Hepatocyte (in vitro differentiated cells): ENCODE data around the gene PLEKHA6. TPM values are rescaled to one million over a fixed set of nuclear protein-coding genes. Genes with fewer than 3 reads are reported as not detected.

Source experiments
- DNase-seq: peaks from one replicate; pipeline ENCODE4 v3.0.0-alpha.2; 2016; ENCODE audit warnings: low spot score
- H2AFZ ChIP-seq: fragments of 200-600 bp; sonication (generic); 2 replicates; pipeline ENCODE4 v1.6.0; 2016; ENCODE audit warnings: antibody characterized with exemption, mild to moderate bottlenecking
- H3K27ac ChIP-seq: fragments of 200-600 bp; sonication (generic); 2 replicates; pipeline ENCODE4 v1.5.1; 2016; ENCODE audit warnings: mild to moderate bottlenecking
- H3K27me3 ChIP-seq: fragments of 200-600 bp; sonication (generic); 2 replicates; pipeline ENCODE4 v1.6.1; 2016
- H3K36me3 ChIP-seq: fragments of 200-600 bp; sonication (generic); replicated peaks from 2 replicates; pipeline ENCODE4 v1.5.1; 2016; ENCODE audit warnings: low read depth; ENCODE audit not compliant: insufficient read depth
- H3K4me1 ChIP-seq: fragments of 200-600 bp; sonication (generic); 2 replicates; pipeline ENCODE4 v1.5.1; 2016; ENCODE audit warnings: mild to moderate bottlenecking, moderate library complexity; ENCODE audit not compliant: insufficient read depth
- H3K4me2 ChIP-seq: fragments of 200-600 bp; sonication (generic); 2 replicates; pipeline ENCODE4 v1.6.0; 2016
- H3K4me3 ChIP-seq: fragments of 200-600 bp; sonication (generic); 2 replicates; pipeline ENCODE4 v1.5.1; 2016; ENCODE audit warnings: mild to moderate bottlenecking
- H3K79me2 ChIP-seq: fragments of 200-600 bp; sonication (generic); 2 replicates; pipeline ENCODE4 v1.6.0; 2017; ENCODE audit warnings: mild to moderate bottlenecking
- H3K9me2 ChIP-seq: fragments of 200-600 bp; sonication (generic); replicated peaks from 2 replicates; pipeline ENCODE4 v1.6.0; 2017; ENCODE audit warnings: mild to moderate bottlenecking; ENCODE audit not compliant: insufficient read depth
- H3K9me3 ChIP-seq: fragments of 200-600 bp; sonication (generic); 2 replicates; pipeline ENCODE4 v1.5.1; 2016; ENCODE audit warnings: low read depth, mild to moderate bottlenecking
- H4K20me1 ChIP-seq: fragments of 200-600 bp; sonication (generic); 2 replicates; pipeline ENCODE4 v1.6.0; 2016; ENCODE audit warnings: mild to moderate bottlenecking; ENCODE audit not compliant: insufficient read depth, poor library complexity, severe bottlenecking
- EZH2 ChIP-seq: fragments of 200-600 bp; sonication (generic); IDR thresholded peaks from 2 replicates; pipeline ENCODE4 v1.6.1; 2016; ENCODE audit warnings: antibody characterized with exemption, mild to moderate bottlenecking, borderline replicate concordance
- EZH2phosphoT487 ChIP-seq: fragments of 200-600 bp; sonication (generic); IDR thresholded peaks from one replicate; pipeline ENCODE4 v1.6.1; 2018; ENCODE audit warnings: antibody characterized with exemption, mild to moderate bottlenecking, low read depth, moderate library complexity; ENCODE audit not compliant: unreplicated experiment, severe bottlenecking
- WGBS: methylation state at CpG from one replicate; pipeline ENCODE4 v1.1.6; 2016; ENCODE audit warnings: low lambda C conversion rate; ENCODE audit errors: missing lambda C conversion rate; 5-methylcytosine and 5-hydroxymethylcytosine counted together
- polyA plus RNA-seq: library from polyadenylated mRNA; unstranded; fragments of >200 nt; fragmentation: Nextera tagmentation; extraction: Ambion mirVana; gene quantifications from 2 replicates; pipeline ENCODE4 v1.2.1, GENCODE V29; 2016
- total RNA-seq: library from RNA; depleted of rRNA; stranded (reverse); fragments of >200 nt; gene quantifications from 2 replicates; pipeline ENCODE4 v1.2.3, GENCODE V29; 2014
- TF ChIP-seq, protein P1 (sequence below): fragments of 200-600 bp; sonication (generic); IDR thresholded peaks from 2 replicates; pipeline ENCODE4 v1.5.1; 2016; ENCODE audit warnings: antibody characterized with exemption, mild to moderate bottlenecking; ENCODE audit not compliant: poor library complexity

PLEKHA6 gene
- total and polyA plus RNA-seq, 2 experiments from 2014 or later: 14.3 to 31.5 TPM

DNA sequence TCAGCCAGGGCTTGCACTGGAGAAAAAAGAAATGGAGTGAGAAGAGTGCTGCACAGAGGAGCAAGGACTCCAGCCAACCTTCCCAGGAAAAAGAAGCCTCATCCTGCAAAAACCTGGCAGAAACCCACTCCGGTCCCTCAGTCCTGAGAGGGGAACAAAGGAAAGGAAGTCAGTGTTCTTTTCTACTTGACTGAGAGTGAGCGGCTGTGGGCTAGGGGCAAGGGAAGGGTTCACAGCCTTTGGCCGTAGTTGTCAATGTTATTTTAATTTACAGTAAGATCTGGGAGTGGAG, 137.0 kb downstream of the PLEKHA6 start:
- Histone ChIP-seq H2AFZ (no peak overlapping the region), H3K27ac (no peak overlapping the region), H3K4me2 (no peak overlapping the region), H3K4me1 (peaks cover 14% of the 10 kb centered on the region), H3K79me2 (no peaks in the 10 kb centered on the region), H3K4me3 (no peak overlapping the region), H3K9me2 (no peaks in the 10 kb centered on the region), H3K36me3 (no peaks in the 10 kb centered on the region), H3K9me3 (no peaks in the 10 kb centered on the region), H4K20me1 (no peaks in the 10 kb centered on the region), H3K27me3 (no peaks in the 10 kb centered on the region)
- no peak for DNase-seq
- 94% methylated on average over 3 of the region's 3 CpGs for WGBS
- TF ChIP-seq, protein P1, sequence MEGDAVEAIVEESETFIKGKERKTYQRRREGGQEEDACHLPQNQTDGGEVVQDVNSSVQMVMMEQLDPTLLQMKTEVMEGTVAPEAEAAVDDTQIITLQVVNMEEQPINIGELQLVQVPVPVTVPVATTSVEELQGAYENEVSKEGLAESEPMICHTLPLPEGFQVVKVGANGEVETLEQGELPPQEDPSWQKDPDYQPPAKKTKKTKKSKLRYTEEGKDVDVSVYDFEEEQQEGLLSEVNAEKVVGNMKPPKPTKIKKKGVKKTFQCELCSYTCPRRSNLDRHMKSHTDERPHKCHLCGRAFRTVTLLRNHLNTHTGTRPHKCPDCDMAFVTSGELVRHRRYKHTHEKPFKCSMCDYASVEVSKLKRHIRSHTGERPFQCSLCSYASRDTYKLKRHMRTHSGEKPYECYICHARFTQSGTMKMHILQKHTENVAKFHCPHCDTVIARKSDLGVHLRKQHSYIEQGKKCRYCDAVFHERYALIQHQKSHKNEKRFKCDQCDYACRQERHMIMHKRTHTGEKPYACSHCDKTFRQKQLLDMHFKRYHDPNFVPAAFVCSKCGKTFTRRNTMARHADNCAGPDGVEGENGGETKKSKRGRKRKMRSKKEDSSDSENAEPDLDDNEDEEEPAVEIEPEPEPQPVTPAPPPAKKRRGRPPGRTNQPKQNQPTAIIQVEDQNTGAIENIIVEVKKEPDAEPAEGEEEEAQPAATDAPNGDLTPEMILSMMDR: no peak
- TF ChIP-seq EZH2phosphoT487 (no peak), EZH2 (no peak)

DNA sequence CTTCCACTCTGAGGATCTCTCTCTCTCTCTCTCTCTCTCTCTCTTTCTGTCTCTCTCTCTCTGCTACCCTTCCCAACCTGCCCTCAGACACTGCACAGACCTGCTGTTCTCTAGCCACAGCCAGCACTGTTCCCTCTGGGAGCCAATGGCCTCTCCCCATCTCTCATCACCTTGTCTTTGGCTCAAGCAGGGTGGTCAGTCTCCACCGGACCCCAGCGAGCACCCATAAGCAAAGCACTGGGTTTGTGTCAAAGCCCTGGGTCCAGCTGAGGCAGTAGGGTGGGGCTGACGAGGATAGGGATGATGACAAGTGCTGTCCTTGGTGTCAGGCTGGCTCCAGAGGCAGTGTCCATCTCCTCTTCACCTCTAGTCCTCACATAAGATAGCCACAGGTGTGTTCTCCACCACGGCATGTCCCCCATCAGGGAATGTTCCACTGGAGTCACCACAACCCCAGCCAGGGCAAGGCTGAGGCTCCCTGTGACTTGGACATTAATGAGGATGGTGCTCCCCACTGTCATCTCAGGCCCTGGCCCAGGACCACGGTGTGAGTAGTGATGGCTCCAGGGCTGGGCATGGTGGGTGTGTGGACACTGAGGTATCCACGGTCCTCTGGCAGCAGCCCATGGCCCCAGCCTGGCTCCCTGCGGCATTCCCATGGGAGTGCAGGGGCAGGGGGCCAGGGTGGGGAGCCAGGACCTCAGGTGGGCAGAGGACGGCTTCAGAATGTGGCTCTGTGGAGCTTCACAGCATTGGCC, 137.5 kb downstream of the PLEKHA6 start:
- no peaks in the 10 kb centered on the region for H3K79me2 ChIP-seq
- no peak overlapping the region for H3K4me2 ChIP-seq
- no peaks in the 10 kb centered on the region for H4K20me1 ChIP-seq
- TF ChIP-seq, protein P1: no peak
- TF ChIP-seq EZH2 (no peak), EZH2phosphoT487 (no peak)
- H3K9me3 ChIP-seq: no peaks in the 10 kb centered on the region
- H3K4me1 ChIP-seq: peaks cover 14% of the 10 kb centered on the region
- H3K36me3 ChIP-seq: no peaks in the 10 kb centered on the region
- no peak for DNase-seq
- no peaks in the 10 kb centered on the region for H3K27me3 ChIP-seq
- H3K4me3 ChIP-seq: no peak overlapping the region
- H3K9me2 ChIP-seq: no peaks in the 10 kb centered on the region
- no peak overlapping the region for H3K27ac ChIP-seq
- WGBS: 88% methylated on average over 8 of the region's 8 CpGs
- no peak overlapping the region for H2AFZ ChIP-seq

DNA sequence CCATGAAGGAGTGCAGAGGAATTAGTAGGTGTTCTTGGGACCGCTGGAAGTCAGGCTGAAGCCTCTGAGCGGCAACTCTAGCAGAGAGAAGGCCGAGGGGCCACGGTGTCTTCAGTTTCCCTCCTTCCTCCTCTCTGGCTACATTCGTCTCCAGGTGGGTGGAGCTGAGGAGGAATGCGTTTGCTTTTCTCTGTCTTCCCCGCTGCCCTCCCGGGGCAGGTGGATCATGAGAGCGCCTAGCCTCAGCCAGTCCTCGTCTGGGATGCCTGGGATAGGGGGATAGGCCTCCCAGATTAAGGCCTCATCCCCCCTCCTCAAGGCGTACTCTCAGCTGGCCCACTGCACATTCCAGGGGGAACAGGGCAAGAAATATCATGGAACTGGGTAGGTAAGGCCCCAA, 138.5 kb downstream of the PLEKHA6 start:
- TF ChIP-seq EZH2phosphoT487: no peak
- TF ChIP-seq, protein P1: no peak
- no peak for TF ChIP-seq EZH2
- Histone ChIP-seq H2AFZ (no peak overlapping the region), H3K27ac (no peak overlapping the region), H3K4me1 (peaks cover 7% of the 10 kb centered on the region), H3K27me3 (no peaks in the 10 kb centered on the region), H3K4me2 (no peak overlapping the region), H3K9me3 (no peaks in the 10 kb centered on the region), H3K4me3 (no peak overlapping the region), H3K36me3 (no peaks in the 10 kb centered on the region), H3K79me2 (no peaks in the 10 kb centered on the region), H3K9me2 (no peaks in the 10 kb centered on the region), H4K20me1 (no peaks in the 10 kb centered on the region)
- DNase-seq: no peak
- 73% methylated on average over 11 of the region's 11 CpGs for WGBS
